Epithelial cell of esophagus (primary cell): ENCODE measurements around the gene TSPAN17.

Source experiments
- DNase-seq: peaks from one replicate; pipeline ENCODE4 v3.0.0; 2010; ENCODE audit warnings: low read depth
- H3K4me3 ChIP-seq: 2 replicates; pipeline ENCODE4 v1.5.1; 2011; ENCODE audit warnings: mild to moderate bottlenecking, low read length, control low read depth
- TF ChIP-seq, protein P1 (sequence below): IDR thresholded peaks from 2 replicates; pipeline ENCODE4 v1.5.1; 2011; ENCODE audit warnings: low read depth, mild to moderate bottlenecking, low read length, control low read depth, inconsistent platforms; ENCODE audit not compliant: insufficient read depth; ENCODE audit errors: missing control alignments

The TSPAN17 gene

GRCh38 chr5:176633598-176633997 is 13.7 kb upstream of the TSPAN17 start:
- H3K4me3 ChIP-seq, result no peak overlapping the region
- TF ChIP-seq, protein P1, sequence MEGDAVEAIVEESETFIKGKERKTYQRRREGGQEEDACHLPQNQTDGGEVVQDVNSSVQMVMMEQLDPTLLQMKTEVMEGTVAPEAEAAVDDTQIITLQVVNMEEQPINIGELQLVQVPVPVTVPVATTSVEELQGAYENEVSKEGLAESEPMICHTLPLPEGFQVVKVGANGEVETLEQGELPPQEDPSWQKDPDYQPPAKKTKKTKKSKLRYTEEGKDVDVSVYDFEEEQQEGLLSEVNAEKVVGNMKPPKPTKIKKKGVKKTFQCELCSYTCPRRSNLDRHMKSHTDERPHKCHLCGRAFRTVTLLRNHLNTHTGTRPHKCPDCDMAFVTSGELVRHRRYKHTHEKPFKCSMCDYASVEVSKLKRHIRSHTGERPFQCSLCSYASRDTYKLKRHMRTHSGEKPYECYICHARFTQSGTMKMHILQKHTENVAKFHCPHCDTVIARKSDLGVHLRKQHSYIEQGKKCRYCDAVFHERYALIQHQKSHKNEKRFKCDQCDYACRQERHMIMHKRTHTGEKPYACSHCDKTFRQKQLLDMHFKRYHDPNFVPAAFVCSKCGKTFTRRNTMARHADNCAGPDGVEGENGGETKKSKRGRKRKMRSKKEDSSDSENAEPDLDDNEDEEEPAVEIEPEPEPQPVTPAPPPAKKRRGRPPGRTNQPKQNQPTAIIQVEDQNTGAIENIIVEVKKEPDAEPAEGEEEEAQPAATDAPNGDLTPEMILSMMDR, result no peak
- DNase-seq, result no peak

DNA sequence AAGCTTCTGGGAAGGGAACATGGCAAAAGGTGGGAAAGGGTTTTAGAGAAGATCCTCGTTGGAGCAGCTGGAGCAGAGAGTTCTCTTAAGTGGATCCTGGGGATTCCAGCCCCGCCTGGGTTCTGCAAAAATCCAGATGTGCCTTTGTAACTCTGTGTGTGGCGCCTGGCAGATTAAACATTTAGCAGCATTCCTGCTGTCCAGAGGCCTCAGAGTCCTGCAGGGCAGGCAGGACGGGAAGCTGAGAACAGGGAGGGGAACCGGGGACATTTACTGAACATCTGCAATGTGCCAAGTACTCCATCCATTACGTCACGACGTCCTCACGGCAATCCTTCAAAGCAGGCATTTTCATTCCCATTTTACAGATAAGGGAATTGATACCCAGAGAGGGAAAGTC is 10.9 kb upstream of the TSPAN17 start:
- H3K4me3 ChIP-seq, result no peak overlapping the region
- TF ChIP-seq, protein P1, result no peak
- DNase-seq, result no peak

- H3K4me3 ChIP-seq, result no peak overlapping the region
- TF ChIP-seq, protein P1, result no peak
- no peak for DNase-seq
These were observed 9.7 kb upstream of the TSPAN17 start for GRCh38 chr5:176637556-176637955.

- H3K4me3 ChIP-seq, result no peak overlapping the region
- TF ChIP-seq, protein P1, result no peak
- DNase-seq, result no peak
These were observed 8.8 kb upstream of the TSPAN17 start for GRCh38 chr5:176638437-176638836.

GRCh38 chr5:176639208-176639607 is 8.1 kb upstream of the TSPAN17 start:
- no peak for DNase-seq

DNA sequence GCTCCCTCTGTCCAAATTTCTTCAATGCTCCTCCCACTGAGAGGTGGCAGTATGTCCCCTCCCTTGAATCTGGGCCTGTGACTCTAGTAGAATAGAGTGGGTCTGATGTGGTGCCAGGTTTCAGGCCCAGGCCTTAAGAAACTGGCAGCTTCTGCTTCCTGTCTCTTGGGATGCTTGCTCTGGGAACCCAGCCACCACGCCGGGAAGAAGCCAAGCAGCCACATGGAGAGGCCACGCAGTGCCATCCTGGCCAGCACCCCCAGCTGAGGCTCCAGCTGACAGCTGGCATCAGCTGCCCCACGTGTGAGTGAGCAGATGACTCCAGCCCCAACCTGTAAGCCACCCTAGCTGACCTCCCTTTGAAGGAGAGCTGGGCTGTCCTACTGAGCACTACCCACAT is 7.3 kb upstream of the TSPAN17 start:
- no peak overlapping the region for H3K4me3 ChIP-seq
- TF ChIP-seq, protein P1, result no peak
- no peak for DNase-seq

More at GRCh38 chr5:176639208-176639607, 8.1 kb upstream of the TSPAN17 start:
- TF ChIP-seq, protein P1, result no peak
- H3K4me3 ChIP-seq, result no peak overlapping the region

DNA sequence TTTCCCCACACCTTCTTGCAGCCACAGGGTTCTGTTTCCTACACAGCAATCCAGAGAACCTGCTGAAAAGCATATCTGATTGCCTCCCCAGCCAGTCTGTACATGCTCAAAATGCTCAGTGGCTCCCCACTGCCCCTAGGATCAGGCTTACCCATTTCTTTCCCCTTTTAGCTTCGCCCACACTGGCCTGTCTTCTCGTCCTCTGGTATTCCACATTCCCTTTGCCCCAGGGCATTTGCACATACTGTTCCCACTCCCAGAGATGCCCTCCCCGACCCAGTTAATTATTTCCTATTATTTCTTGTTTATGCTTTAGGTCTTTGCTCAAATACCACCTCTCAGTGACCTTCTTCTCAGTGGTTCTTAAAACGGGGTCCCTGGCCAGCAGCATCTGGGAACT is 6.7 kb upstream of the TSPAN17 start:
- H3K4me3 ChIP-seq, result no peak overlapping the region
- TF ChIP-seq, protein P1, result no peak
- no peak for DNase-seq
